ENCODE measurements around the gene AOPEP. TPM values are rescaled to one million over a fixed set of nuclear protein-coding genes. Genes with fewer than 3 reads are reported as not detected.

Gene AOPEP
- total RNA-seq, 1 experiment from 2014 or later = 14.4 TPM

DNA sequence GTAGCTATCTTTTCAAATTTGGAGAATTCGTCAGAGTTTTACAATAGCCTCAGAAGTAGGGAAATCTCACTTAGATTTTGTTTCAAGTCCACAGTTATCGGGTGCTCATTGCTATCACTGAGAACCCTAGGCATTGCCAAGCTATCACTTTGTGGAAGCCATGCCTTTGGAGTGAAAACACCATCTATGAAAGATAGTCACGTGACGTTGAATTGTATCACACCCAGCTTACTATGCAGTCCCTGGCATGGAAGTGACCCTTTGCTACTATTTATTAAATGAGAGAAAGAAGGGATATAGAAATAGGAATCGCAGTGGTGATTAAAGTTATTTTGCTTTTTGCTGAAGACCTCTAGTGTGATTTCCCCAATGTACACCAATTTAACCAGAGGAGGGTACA lies 97.2 kb downstream of the AOPEP start:
- peaks cover 7% of the 10 kb centered on the region for H3K36me3 Mint-ChIP-seq
- no peak overlapping the region for H3K4me3 Mint-ChIP-seq
- peaks cover 47% of the 10 kb centered on the region for H3K4me1 Mint-ChIP-seq
- ATAC-seq (no peak), DNase-seq (ENCODE audit: low spot score) (no peak)
- POLR2A ChIA-PET = no interaction called here
- no peak for TF ChIP-seq RELA (CRISPR knock-in tag; IDR thresholded peaks at IDR 0.05; ENCODE audit: borderline replicate concordance)
- no peak for TF ChIP-seq EMX1 (CRISPR knock-in tag; IDR thresholded peaks at IDR 0.05)
- TF ChIP-seq TEAD4 (CRISPR knock-in tag; IDR thresholded peaks at IDR 0.05) = no peak
- TF ChIP-seq NFATC4 (CRISPR knock-in tag; IDR thresholded peaks at IDR 0.05) = no peak
- TF ChIP-seq, protein P1, sequence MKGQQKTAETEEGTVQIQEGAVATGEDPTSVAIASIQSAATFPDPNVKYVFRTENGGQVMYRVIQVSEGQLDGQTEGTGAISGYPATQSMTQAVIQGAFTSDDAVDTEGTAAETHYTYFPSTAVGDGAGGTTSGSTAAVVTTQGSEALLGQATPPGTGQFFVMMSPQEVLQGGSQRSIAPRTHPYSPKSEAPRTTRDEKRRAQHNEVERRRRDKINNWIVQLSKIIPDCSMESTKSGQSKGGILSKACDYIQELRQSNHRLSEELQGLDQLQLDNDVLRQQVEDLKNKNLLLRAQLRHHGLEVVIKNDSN (CRISPR knock-in tag; IDR thresholded peaks at IDR 0.05) = no peak
- TF ChIP-seq, protein P2, sequence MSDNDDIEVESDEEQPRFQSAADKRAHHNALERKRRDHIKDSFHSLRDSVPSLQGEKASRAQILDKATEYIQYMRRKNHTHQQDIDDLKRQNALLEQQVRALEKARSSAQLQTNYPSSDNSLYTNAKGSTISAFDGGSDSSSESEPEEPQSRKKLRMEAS (CRISPR knock-in tag; IDR thresholded peaks at IDR 0.05) = no peak
- no peak for TF ChIP-seq SMAD3 (CRISPR knock-in tag; IDR thresholded peaks at IDR 0.05; ENCODE audit: borderline replicate concordance)
- TF ChIP-seq, protein P3, sequence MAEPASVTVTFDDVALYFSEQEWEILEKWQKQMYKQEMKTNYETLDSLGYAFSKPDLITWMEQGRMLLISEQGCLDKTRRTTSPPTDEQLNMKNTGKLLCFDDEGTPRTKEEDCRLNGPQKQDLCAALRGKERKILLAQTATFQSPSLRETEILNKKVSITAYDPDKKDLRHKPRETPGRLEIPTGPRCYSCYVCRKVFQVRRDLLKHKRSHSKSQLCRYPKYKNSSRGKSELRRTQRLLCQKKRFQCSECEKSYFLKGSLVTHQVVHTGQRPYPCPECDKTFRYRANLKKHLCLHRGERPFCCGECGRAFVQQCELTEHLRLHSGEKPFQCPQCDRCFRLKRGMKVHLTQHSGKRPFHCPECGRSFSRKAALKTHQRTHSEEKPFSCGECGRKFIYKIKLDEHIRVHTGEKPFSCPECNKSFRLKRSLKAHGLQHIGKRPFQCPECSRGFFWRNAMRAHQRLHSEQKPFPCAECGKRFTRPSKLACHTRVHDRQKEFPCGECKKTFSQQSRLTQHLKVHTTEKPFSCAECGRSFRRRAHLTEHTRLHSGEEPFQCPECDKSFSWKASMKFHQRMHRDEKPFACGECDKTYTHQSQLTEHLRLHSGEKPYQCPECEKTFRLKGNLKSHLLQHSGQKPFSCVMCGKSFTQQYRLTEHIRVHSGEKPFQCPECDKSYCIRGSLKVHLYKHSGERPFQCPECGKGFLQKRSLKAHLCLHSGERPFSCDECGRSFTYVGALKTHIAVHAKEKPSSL (CRISPR knock-in tag; conservative IDR thresholded peaks at IDR 0.05) = no peak
- TF ChIP-seq, protein P4, sequence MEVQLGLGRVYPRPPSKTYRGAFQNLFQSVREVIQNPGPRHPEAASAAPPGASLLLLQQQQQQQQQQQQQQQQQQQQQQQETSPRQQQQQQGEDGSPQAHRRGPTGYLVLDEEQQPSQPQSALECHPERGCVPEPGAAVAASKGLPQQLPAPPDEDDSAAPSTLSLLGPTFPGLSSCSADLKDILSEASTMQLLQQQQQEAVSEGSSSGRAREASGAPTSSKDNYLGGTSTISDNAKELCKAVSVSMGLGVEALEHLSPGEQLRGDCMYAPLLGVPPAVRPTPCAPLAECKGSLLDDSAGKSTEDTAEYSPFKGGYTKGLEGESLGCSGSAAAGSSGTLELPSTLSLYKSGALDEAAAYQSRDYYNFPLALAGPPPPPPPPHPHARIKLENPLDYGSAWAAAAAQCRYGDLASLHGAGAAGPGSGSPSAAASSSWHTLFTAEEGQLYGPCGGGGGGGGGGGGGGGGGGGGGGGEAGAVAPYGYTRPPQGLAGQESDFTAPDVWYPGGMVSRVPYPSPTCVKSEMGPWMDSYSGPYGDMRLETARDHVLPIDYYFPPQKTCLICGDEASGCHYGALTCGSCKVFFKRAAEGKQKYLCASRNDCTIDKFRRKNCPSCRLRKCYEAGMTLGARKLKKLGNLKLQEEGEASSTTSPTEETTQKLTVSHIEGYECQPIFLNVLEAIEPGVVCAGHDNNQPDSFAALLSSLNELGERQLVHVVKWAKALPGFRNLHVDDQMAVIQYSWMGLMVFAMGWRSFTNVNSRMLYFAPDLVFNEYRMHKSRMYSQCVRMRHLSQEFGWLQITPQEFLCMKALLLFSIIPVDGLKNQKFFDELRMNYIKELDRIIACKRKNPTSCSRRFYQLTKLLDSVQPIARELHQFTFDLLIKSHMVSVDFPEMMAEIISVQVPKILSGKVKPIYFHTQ (CRISPR knock-in tag; IDR thresholded peaks at IDR 0.05) = no peak
- TF ChIP-seq, protein P5, sequence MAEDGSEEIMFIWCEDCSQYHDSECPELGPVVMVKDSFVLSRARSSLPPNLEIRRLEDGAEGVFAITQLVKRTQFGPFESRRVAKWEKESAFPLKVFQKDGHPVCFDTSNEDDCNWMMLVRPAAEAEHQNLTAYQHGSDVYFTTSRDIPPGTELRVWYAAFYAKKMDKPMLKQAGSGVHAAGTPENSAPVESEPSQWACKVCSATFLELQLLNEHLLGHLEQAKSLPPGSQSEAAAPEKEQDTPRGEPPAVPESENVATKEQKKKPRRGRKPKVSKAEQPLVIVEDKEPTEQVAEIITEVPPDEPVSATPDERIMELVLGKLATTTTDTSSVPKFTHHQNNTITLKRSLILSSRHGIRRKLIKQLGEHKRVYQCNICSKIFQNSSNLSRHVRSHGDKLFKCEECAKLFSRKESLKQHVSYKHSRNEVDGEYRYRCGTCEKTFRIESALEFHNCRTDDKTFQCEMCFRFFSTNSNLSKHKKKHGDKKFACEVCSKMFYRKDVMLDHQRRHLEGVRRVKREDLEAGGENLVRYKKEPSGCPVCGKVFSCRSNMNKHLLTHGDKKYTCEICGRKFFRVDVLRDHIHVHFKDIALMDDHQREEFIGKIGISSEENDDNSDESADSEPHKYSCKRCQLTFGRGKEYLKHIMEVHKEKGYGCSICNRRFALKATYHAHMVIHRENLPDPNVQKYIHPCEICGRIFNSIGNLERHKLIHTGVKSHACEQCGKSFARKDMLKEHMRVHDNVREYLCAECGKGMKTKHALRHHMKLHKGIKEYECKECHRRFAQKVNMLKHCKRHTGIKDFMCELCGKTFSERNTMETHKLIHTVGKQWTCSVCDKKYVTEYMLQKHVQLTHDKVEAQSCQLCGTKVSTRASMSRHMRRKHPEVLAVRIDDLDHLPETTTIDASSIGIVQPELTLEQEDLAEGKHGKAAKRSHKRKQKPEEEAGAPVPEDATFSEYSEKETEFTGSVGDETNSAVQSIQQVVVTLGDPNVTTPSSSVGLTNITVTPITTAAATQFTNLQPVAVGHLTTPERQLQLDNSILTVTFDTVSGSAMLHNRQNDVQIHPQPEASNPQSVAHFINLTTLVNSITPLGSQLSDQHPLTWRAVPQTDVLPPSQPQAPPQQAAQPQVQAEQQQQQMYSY (CRISPR knock-in tag; IDR thresholded peaks at IDR 0.05) = no peak
- TF ChIP-seq KAT7 (CRISPR knock-in tag; IDR thresholded peaks at IDR 0.05; ENCODE audit: borderline replicate concordance) = no peak
- TF ChIP-seq ZNF263 (CRISPR knock-in tag; IDR thresholded peaks at IDR 0.05; ENCODE audit: low read depth) = no peak
- TF ChIP-seq ZNF219 (CRISPR knock-in tag; IDR thresholded peaks at IDR 0.05; ENCODE audit: borderline replicate concordance) = no peak
- TF ChIP-seq NR1H2 (CRISPR knock-in tag; IDR thresholded peaks at IDR 0.05) = no peak
- TF ChIP-seq CBFB (CRISPR knock-in tag; IDR thresholded peaks at IDR 0.05; ENCODE audit: low read depth) = no peak
- CTCF ChIA-PET = no interaction called here
- no peaks in the 10 kb centered on the region for H3K9me3 Mint-ChIP-seq
- H3K27me3 Mint-ChIP-seq (ENCODE audit: low read depth) = peaks cover 45% of the 10 kb centered on the region
- H3K27ac Mint-ChIP-seq = no peak overlapping the region

DNA sequence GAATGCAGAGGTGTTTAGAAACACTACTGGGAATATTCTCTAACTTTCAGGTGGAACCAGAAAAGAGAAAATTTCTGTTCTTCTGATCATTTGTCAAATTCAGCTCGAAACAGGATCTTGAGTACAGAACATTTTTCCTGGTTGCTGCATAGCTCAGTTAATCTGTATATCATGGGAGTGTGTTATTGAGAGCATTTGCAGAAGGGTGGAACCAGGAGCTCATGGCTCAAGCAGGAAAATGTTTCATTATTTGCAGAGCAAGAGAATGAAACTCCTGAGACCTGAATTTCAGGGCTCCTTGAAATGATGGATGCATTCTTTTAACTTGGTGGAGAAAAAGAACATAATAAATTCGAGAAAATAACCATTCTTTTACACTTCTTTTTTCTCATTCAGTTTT lies 97.9 kb downstream of the AOPEP start:
- ATAC-seq (no peak), DNase-seq (ENCODE audit: low spot score) (no peak)
- Mint-ChIP-seq H3K4me3 (0 out of 2 replicates have a peak overlapping the region, but pooled peaks have one; percentile 1), H3K36me3 (peaks cover 5% of the 10 kb centered on the region), H3K27ac (no peak overlapping the region), H3K27me3 (ENCODE audit: low read depth) (peaks cover 45% of the 10 kb centered on the region), H3K9me3 (no peaks in the 10 kb centered on the region), H3K4me1 (peaks cover 45% of the 10 kb centered on the region)
- TF ChIP-seq TEAD4 (CRISPR knock-in tag; IDR thresholded peaks at IDR 0.05) (no peak), GTF2I (CRISPR knock-in tag; conservative IDR thresholded peaks at IDR 0.05) (no peak), JAZF1 (CRISPR knock-in tag; IDR thresholded peaks at IDR 0.05) (no peak), ETV6 (CRISPR knock-in tag; IDR thresholded peaks at IDR 0.05) (no peak), SMAD4 (CRISPR knock-in tag; IDR thresholded peaks at IDR 0.05) (no peak), ZNF396 (CRISPR knock-in tag; IDR thresholded peaks at IDR 0.05; ENCODE audit: borderline replicate concordance) (no peak), ATF1 (CRISPR knock-in tag; IDR thresholded peaks at IDR 0.05) (no peak), FOXK1 (CRISPR knock-in tag; IDR thresholded peaks at IDR 0.05) (no peak), ZNF671 (CRISPR knock-in tag; IDR thresholded peaks at IDR 0.05) (no peak), NR1H2 (CRISPR knock-in tag; IDR thresholded peaks at IDR 0.05) (no peak), IRF2 (CRISPR knock-in tag; IDR thresholded peaks at IDR 0.05; ENCODE audit: borderline replicate concordance, low read depth) (no peak), EMX1 (CRISPR knock-in tag; IDR thresholded peaks at IDR 0.05) (no peak), TEAD1 (CRISPR knock-in tag; IDR thresholded peaks at IDR 0.05) (no peak)
- TF ChIP-seq, protein P6, sequence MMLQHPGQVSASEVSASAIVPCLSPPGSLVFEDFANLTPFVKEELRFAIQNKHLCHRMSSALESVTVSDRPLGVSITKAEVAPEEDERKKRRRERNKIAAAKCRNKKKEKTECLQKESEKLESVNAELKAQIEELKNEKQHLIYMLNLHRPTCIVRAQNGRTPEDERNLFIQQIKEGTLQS (CRISPR knock-in tag; conservative IDR thresholded peaks at IDR 0.05) = no peak
- ChIA-PET CTCF (no interaction called here), POLR2A (no interaction called here)

All from WTC11 (cell line).